Transverse colon (tissue), 4 donors: ENCODE measurements around the gene FAM107B. TPM values are rescaled to one million over a fixed set of nuclear protein-coding genes. Genes with fewer than 3 reads are reported as not detected.

Experiments
- DNase-seq: peaks from one replicate; pipeline ENCODE4 v3.0.0-alpha.2; 2019
- H3K27ac ChIP-seq, 4 donors: fragments of 200-600 bp; sonication (generic); 2 replicates each; pipeline ENCODE4 v1.5.1; 2016 to 2018; ENCODE audit warnings: inconsistent platforms in 4 of 4
- H3K27me3 ChIP-seq: fragments of 200-600 bp; sonication (generic); 2 replicates; pipeline ENCODE4 v1.5.1; 2017; ENCODE audit warnings: inconsistent platforms
- H3K36me3 ChIP-seq, 4 donors: fragments of 200-600 bp; sonication (generic); 2 replicates each; pipeline ENCODE4 v1.5.1; 2017 to 2019; ENCODE audit warnings: inconsistent platforms in 4 of 4
- H3K4me1 ChIP-seq, 4 donors: fragments of 200-600 bp; sonication (generic); 2 replicates each; pipeline ENCODE4 v1.5.1; 2017 to 2020; ENCODE audit warnings: inconsistent platforms in 4 of 4
- H3K4me3 ChIP-seq, 4 donors: fragments of 200-600 bp; sonication (generic); 1 replicate in 1 of 4; 2 replicates in 3 of 4; pipeline versions ENCODE4 v1.5.1 to v1.6.1; 2017 to 2019; ENCODE audit warnings: inconsistent platforms in 4 of 4
- H3K9me3 ChIP-seq, 2 donors: fragments of 200-600 bp; sonication (generic); 2 replicates each; pipeline ENCODE4 v1.5.1; 2017 to 2019; ENCODE audit warnings: inconsistent platforms in 2 of 2
- CTCF ChIP-seq, 5 experiments: fragments of 200-600 bp in 3 of 5; fragments of 450-650 bp in 2 of 5; sonication (generic) in 3 of 5; IDR thresholded peaks; 1 replicate in 2 of 5; 2 replicates in 3 of 5; pipeline ENCODE4 v1.5.1; 2016 to 2017; ENCODE audit warnings: antibody characterized with exemption in 5 of 5, inconsistent platforms in 3 of 5, mild to moderate bottlenecking in 2 of 5, moderate library complexity in 1 of 5
- EP300 ChIP-seq: sonication (generic); formaldehyde crosslinking; IDR thresholded peaks from one replicate; pipeline ENCODE4 v1.6.1; 2017; ENCODE audit warnings: antibody characterized with exemption, low read depth
- POLR2A ChIP-seq: fragments of 450-650 bp; IDR thresholded peaks from one replicate; pipeline ENCODE4 v1.6.1; 2016; ENCODE audit warnings: antibody characterized with exemption, mild to moderate bottlenecking, moderate library complexity
- POLR2AphosphoS5 ChIP-seq, 3 donors: sonication (generic); formaldehyde crosslinking; IDR thresholded peaks; one replicate each; pipeline ENCODE4 v1.6.1; 2016; ENCODE audit warnings: antibody characterized with exemption in 3 of 3
- WGBS, 2 donors: methylation state at CpG; one replicate each; pipeline ENCODE4 v1.1.5; 2018; ENCODE audit warnings: low coverage in 1 of 2; 5-methylcytosine and 5-hydroxymethylcytosine counted together
- in situ Hi-C, 4 donors: fragments of 200-750 bp; cut with MboI; loops; one replicate each; pipeline versions ENCODE4 v1.15.0 to v1.15.1; 2017; ENCODE audit warnings: low sequenced_read_pairs in 3 of 4, low pct_ligation_motif_present in 1 of 4, low pct_unique_long_range_greater_than_20kb in 1 of 4
- intact Hi-C: fragments of 100-400 bp; cut with DNase I; formaldehyde crosslinking; loops from one replicate; pipeline ENCODE4 v1.15.1; 2023; ENCODE audit warnings: low total_unique reads
- total RNA-seq, 4 donors: library from RNA; depleted of rRNA; stranded (reverse); fragments of >200 nt; gene quantifications; one replicate each; pipeline ENCODE4 v1.1.0, GENCODE V29; 2016

The FAM107B gene
- total RNA-seq, 4 donors from 2014 or later: 23.9 to 71.0 (median 52.8) TPM

GRCh38 chr10:14652067-14652466 lies 122.6 kb downstream of the FAM107B start:
- DNase-seq: no peak
- H3K9me3 ChIP-seq: no peaks in the 10 kb centered on the region
- peaks cover 20 to 33% (median 28%) of the 10 kb centered on the region in 4 donors for H3K4me1 ChIP-seq
- intact Hi-C loops (no loop called here), in situ Hi-C loops (no loop called here)
- WGBS, 2 donors: 93 to 100% methylated on average over 3 of the region's 3 CpGs
- peak overlapping the region in 2 of 4 donors; percentile 9 to 17 for H3K27ac ChIP-seq
- H3K36me3 ChIP-seq: no peaks in the 10 kb centered on the region
- H3K27me3 ChIP-seq: no peaks in the 10 kb centered on the region
- no peak overlapping the region for H3K4me3 ChIP-seq
- TF ChIP-seq CTCF (IDR thresholded peaks at IDR 0.05) (no peak), POLR2A (no peak), EP300 (no peak)

DNA sequence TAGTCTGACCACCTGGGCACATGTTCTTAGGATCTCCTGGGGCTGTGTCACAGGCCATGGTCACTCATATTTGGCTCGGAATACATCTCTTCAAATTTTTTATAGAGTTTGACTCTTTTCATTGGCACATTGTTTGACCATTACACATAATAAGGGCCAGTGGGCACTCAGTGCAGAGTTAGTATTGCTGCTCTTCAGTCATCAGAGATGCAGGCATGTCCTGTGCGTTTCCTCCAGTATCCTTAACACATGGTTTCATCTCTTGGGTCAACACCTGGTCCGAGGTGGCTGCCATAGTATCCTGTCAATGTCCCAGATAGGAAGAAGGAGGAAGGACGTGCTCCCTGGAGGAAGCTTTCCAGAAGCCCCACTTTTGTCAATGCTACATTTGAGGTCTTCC lies 125.0 kb downstream of the FAM107B start:
- H3K4me1 ChIP-seq: peaks cover 20 to 33% (median 28%) of the 10 kb centered on the region in 4 donors
- no peak overlapping the region for H3K4me3 ChIP-seq
- peak overlapping the region in 2 of 4 donors; percentile 73 to 82 for H3K27ac ChIP-seq
- intact Hi-C loops (no loop called here), in situ Hi-C loops (no loop called here)
- no peaks in the 10 kb centered on the region for H3K36me3 ChIP-seq
- TF ChIP-seq POLR2A (no peak), CTCF (IDR thresholded peaks at IDR 0.05) (no peak), EP300 (no peak), POLR2AphosphoS5 (IDR thresholded peaks at IDR 0.05) (no peak)
- no peak for DNase-seq
- H3K9me3 ChIP-seq: no peaks in the 10 kb centered on the region
- WGBS, 2 donors: 96 to 97% methylated on average over 4 of the region's 4 CpGs
- no peaks in the 10 kb centered on the region for H3K27me3 ChIP-seq

DNA sequence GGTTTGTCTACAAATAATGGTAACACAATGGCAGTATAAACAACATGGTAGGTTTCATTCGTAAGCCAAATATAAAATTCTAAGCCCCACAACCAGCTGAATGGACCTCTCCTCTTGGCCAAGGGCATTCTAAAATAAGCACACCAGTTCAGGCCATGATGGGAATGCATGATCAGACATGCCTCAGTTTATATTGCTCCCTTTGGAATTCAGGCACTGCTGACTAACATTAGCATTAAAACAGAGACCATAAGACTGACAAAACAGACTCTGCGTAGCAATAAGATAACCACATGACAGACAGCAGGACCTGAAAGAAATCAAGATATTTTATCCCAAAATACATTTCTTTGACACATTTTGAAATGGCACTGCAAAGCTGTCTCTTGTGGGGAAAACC lies 125.8 kb downstream of the FAM107B start:
- DNase-seq: no peak
- peak overlapping the region; percentile 73 to 87 (median 81) for H3K27ac ChIP-seq
- no peak overlapping the region for H3K4me3 ChIP-seq
- no peaks in the 10 kb centered on the region for H3K27me3 ChIP-seq
- H3K9me3 ChIP-seq: no peaks in the 10 kb centered on the region
- H3K4me1 ChIP-seq: peaks cover 20 to 30% (median 25%) of the 10 kb centered on the region in 4 donors
- 64 to 78% methylated on average over 2 of the region's 2 CpGs for WGBS, 2 donors
- H3K36me3 ChIP-seq: no peaks in the 10 kb centered on the region
- in situ Hi-C loops (no loop called here), intact Hi-C loops (no loop called here)
- TF ChIP-seq EP300 (no peak), POLR2AphosphoS5 (IDR thresholded peaks at IDR 0.05) (no peak), POLR2A (no peak), CTCF (IDR thresholded peaks at IDR 0.05) (no peak)

DNA sequence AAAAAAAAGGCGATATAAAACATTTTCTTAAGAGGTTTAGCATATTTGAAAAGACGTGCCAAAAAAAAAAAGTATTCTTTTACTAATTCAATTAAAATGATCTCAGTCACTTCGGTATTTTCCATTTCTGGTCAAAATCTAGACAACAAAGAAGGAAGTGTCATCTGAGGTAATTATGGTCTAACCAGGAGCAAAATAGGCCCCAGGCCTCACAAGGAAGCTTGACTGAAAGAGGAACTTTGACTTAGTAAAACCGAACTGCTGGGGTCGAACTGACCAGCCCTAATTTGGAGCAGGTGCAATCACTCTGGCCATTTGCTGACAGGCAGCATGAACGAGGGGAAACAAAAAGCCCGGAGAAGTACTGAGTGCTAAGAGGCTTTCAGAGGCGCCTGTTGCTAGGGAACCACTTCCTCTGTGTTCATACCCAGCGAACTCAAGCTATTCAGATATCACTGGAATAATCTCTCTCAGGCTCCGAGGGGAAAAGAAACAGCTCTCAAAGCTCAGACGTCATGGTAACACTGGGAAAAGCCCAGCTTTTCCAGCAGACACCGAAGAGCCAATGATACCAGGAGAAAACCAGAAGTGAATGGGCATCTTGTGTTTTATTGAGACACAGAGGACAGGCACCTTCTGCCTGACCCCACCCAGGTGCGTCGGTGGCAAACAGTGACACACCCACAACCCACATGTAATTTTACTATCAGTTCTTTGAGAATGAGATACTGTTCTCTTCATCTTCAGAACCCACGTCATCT lies 126.5 kb downstream of the FAM107B start:
- TF ChIP-seq POLR2AphosphoS5 (IDR thresholded peaks at IDR 0.05): peak in 2 of 3 donors; percentile 11 to 32
- TF ChIP-seq POLR2A: no peak
- no peak for TF ChIP-seq EP300
- WGBS, 2 donors: 9 to 11% methylated on average over 9 to 15 of the region's 15 CpGs
- Histone ChIP-seq H3K4me1 (peaks cover 14 to 22% (median 18%) of the 10 kb centered on the region in 4 donors), H3K4me3 (peak overlapping the region in 1 of 4 donors; percentile 19), H3K36me3 (no peaks in the 10 kb centered on the region), H3K27me3 (no peaks in the 10 kb centered on the region), H3K27ac (peak overlapping the region; percentile 73 to 87 (median 81)), H3K9me3 (no peaks in the 10 kb centered on the region)
- intact Hi-C loops: no loop called here
- DNase-seq: peak; percentile 73
- in situ Hi-C loops: no loop called here
